Smooth muscle cell (in vitro differentiated cells): ENCODE results near the gene GJB3. TPM values are rescaled to one million over a fixed set of nuclear protein-coding genes. Genes with fewer than 3 reads are reported as not detected.

Source experiments
- DNase-seq: peaks from one replicate; lab custom pipeline; 2025; ENCODE audit not compliant: unreplicated experiment; lab: John Stamatoyannopoulos, UW
- H2AFZ ChIP-seq: fragments of 200-600 bp; sonication (generic); 2 replicates; pipeline ENCODE4 v1.6.0; 2016; ENCODE audit warnings: antibody characterized with exemption, low read depth, mild to moderate bottlenecking
- H3F3A ChIP-seq: fragments of 200-600 bp; sonication (generic); 2 replicates; pipeline ENCODE4 v1.6.0; 2017; ENCODE audit warnings: antibody characterized with exemption, low read depth
- H3K27ac ChIP-seq: fragments of 200-600 bp; sonication (generic); 2 replicates; pipeline ENCODE4 v1.5.1; 2016; ENCODE audit warnings: low read depth, mild to moderate bottlenecking
- H3K27me3 ChIP-seq: fragments of 200-600 bp; sonication (generic); 2 replicates; pipeline ENCODE4 v1.6.1; 2016; ENCODE audit warnings: low read depth, mild to moderate bottlenecking
- H3K36me3 ChIP-seq: fragments of 200-600 bp; sonication (generic); 2 replicates; pipeline ENCODE4 v1.5.1; 2016; ENCODE audit warnings: low read depth
- H3K4me1 ChIP-seq: fragments of 200-600 bp; sonication (generic); 2 replicates; pipeline ENCODE4 v1.5.1; 2016; ENCODE audit warnings: low read depth
- H3K4me2 ChIP-seq: fragments of 200-600 bp; sonication (generic); 2 replicates; pipeline ENCODE4 v1.6.0; 2016; ENCODE audit warnings: mild to moderate bottlenecking
- H3K4me3 ChIP-seq: fragments of 200-600 bp; sonication (generic); 2 replicates; pipeline ENCODE4 v1.5.1; 2016; ENCODE audit warnings: mild to moderate bottlenecking
- H3K79me2 ChIP-seq: fragments of 200-600 bp; sonication (generic); 2 replicates; pipeline ENCODE4 v1.6.0; 2016; ENCODE audit warnings: low read depth, mild to moderate bottlenecking
- H3K9ac ChIP-seq: fragments of 200-600 bp; sonication (generic); 2 replicates; pipeline ENCODE4 v1.6.0; 2016; ENCODE audit warnings: low read depth
- H3K9me3 ChIP-seq: fragments of 200-600 bp; sonication (generic); replicated peaks from 2 replicates; pipeline ENCODE4 v1.5.1; 2016; ENCODE audit warnings: low read depth
- H4K20me1 ChIP-seq: fragments of 200-600 bp; sonication (generic); 2 replicates; pipeline ENCODE4 v1.6.0; 2016; ENCODE audit warnings: low read depth
- CTCF ChIP-seq: fragments of 200-600 bp; sonication (generic); IDR thresholded peaks from 2 replicates; pipeline ENCODE4 v1.5.1; 2017; ENCODE audit warnings: borderline replicate concordance, mild to moderate bottlenecking, antibody characterized with exemption; ENCODE audit not compliant: insufficient read depth, poor library complexity, severe bottlenecking
- WGBS: methylation state at CpG from one replicate; pipeline ENCODE4 v1.1.7; 2016; ENCODE audit warnings: low lambda C conversion rate; 5-methylcytosine and 5-hydroxymethylcytosine counted together
- polyA plus RNA-seq: library from polyadenylated mRNA; unstranded; fragments of >200 nt; fragmentation: Nextera tagmentation; extraction: Ambion mirVana; gene quantifications from 2 replicates; pipeline ENCODE4 v1.2.1, GENCODE V29; 2016
- total RNA-seq: library from RNA; depleted of rRNA; stranded (reverse); fragments of >200 nt; gene quantifications from 2 replicates; pipeline ENCODE4 v1.2.3, GENCODE V29; 2014

Gene GJB3
- total and polyA plus RNA-seq, 2 experiments from 2014 or later = 2.9 to 10.0 TPM

GRCh38 chr1:34779962-34780361 is 1.1 kb upstream of the GJB3 start:
- Histone ChIP-seq H3K36me3 (no peaks in the 10 kb centered on the region), H3K4me2 (no peak overlapping the region), H3K4me1 (peaks cover 9% of the 10 kb centered on the region), H3K27ac (peak overlapping the region; percentile 42), H3K9me3 (no peaks in the 10 kb centered on the region), H3F3A (no peaks in the 10 kb centered on the region), H3K27me3 (peaks cover 54% of the 10 kb centered on the region), H3K9ac (no peak overlapping the region), H3K4me3 (no peak overlapping the region), H4K20me1 (no peaks in the 10 kb centered on the region), H2AFZ (no peak overlapping the region), H3K79me2 (no peaks in the 10 kb centered on the region)
- no peak for TF ChIP-seq CTCF
- 87% methylated on average over 4 of the region's 5 CpGs for WGBS
- DNase-seq = no peak

- peaks cover 9% of the 10 kb centered on the region for H3K4me1 ChIP-seq
- peak overlapping the region; percentile 87 for H3K4me2 ChIP-seq
- peak overlapping the region; percentile 40 for H3K4me3 ChIP-seq
- H4K20me1 ChIP-seq = no peaks in the 10 kb centered on the region
- no peaks in the 10 kb centered on the region for H3K36me3 ChIP-seq
- no peak for DNase-seq
- TF ChIP-seq CTCF = no peak
- no peak overlapping the region for H3K27ac ChIP-seq
- 91% methylated on average over 2 of the region's 2 CpGs for WGBS
- no peak overlapping the region for H2AFZ ChIP-seq
- no peaks in the 10 kb centered on the region for H3F3A ChIP-seq
- H3K9ac ChIP-seq = no peak overlapping the region
- H3K27me3 ChIP-seq = peaks cover 54% of the 10 kb centered on the region
- no peaks in the 10 kb centered on the region for H3K79me2 ChIP-seq
- H3K9me3 ChIP-seq = no peaks in the 10 kb centered on the region
Observed at GRCh38 chr1:34780528-34780927, 486 bp upstream of the GJB3 start.

GRCh38 chr1:34781844-34782391 is 904 bp downstream of the GJB3 start:
- TF ChIP-seq CTCF = no peak
- H4K20me1 ChIP-seq = no peaks in the 10 kb centered on the region
- DNase-seq = no peak
- peaks cover 54% of the 10 kb centered on the region for H3K27me3 ChIP-seq
- H2AFZ ChIP-seq = no peak overlapping the region
- H3K9me3 ChIP-seq = no peaks in the 10 kb centered on the region
- no peak overlapping the region for H3K9ac ChIP-seq
- 17% methylated on average over 11 of the region's 18 CpGs for WGBS
- no peaks in the 10 kb centered on the region for H3K79me2 ChIP-seq
- H3K27ac ChIP-seq = peak overlapping the region; percentile 49
- H3K4me1 ChIP-seq = peaks cover 9% of the 10 kb centered on the region
- peak overlapping the region; percentile 40 for H3K4me3 ChIP-seq
- H3F3A ChIP-seq = no peaks in the 10 kb centered on the region
- H3K36me3 ChIP-seq = no peaks in the 10 kb centered on the region
- H3K4me2 ChIP-seq = peak overlapping the region; percentile 87

- no peak overlapping the region for H3K4me2 ChIP-seq
- H3K79me2 ChIP-seq = no peaks in the 10 kb centered on the region
- H3F3A ChIP-seq = no peaks in the 10 kb centered on the region
- TF ChIP-seq CTCF = no peak
- H4K20me1 ChIP-seq = no peaks in the 10 kb centered on the region
- peaks cover 40% of the 10 kb centered on the region for H3K27me3 ChIP-seq
- H3K36me3 ChIP-seq = no peaks in the 10 kb centered on the region
- DNase-seq = no peak
- no peak overlapping the region for H2AFZ ChIP-seq
- no peak overlapping the region for H3K27ac ChIP-seq
- H3K9me3 ChIP-seq = no peaks in the 10 kb centered on the region
- whole genome bisulfite sequencing = 95% methylated on average over 28 of the region's 28 CpGs
- no peak overlapping the region for H3K9ac ChIP-seq
- no peak overlapping the region for H3K4me3 ChIP-seq
- H3K4me1 ChIP-seq = peaks cover 9% of the 10 kb centered on the region
Observed at GRCh38 chr1:34784751-34785221, 3.8 kb downstream of the GJB3 start.
